GM21381 (cell line): Measurements from ENCODE around the gene SMIM45.

Experiments
- ATAC-seq: cut with Tn5 transposase; IDR thresholded peaks from one replicate; pipeline ENCODE4 v1.9.1; 2021; ENCODE audit warnings: mild to moderate bottlenecking, moderate library complexity; ENCODE audit not compliant: unreplicated experiment

The SMIM45 gene

GRCh38 chr22:41966607-41967240, 14.8 kb downstream of the SMIM45 start:
- no peak for ATAC-seq

DNA sequence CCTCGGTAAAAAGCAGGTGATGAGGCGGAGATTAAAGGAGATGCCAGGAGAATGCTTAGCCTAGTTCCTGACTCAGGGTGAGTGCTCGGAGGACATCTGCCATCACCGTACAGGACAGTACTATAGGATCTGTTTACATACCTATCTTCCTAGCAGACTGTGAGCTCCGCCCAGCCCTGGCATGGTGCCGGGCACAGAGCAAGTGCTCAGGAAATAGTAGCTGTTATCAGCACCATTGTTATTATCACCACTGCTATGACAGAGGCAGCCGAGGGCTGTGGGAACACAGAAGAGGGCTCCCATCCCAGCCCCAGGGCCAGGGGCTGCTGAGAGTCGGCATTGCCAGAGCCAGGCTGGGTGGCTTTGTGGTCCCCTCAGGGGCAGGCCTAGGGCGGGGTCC, 16.7 kb downstream of the SMIM45 start:
- ATAC-seq = no peak

GRCh38 chr22:41969110-41969646, 17.2 kb downstream of the SMIM45 start, which contains the start of gene SEPTIN3:
SEPTIN3 (plus strand) TSS chr22:41969443; CDS start chr22:41971493, 2,050 bp downstream.
- no peak for ATAC-seq

DNA sequence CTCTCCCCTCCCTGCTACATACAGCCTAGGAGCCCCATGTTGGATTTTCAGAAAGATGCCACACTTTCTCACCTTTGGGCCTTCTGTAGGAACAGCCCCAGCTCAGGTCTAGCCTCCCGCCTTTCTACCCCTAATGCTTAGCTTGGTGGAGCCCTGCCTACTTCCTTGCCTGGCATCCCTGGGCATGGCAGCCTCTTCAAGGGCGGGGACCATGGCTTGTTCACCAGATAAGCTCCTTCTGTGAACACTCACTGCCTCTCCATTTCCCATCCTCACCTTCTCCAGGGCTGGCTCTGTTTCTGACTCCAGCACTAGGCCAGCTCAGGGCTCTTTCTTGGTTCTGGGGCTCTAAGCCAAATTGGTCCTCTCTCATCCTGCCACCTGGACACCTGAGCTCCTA, 18.7 kb downstream of the SMIM45 start:
- ATAC-seq = no peak

- no peak for ATAC-seq
These were observed 19.5 kb downstream of the SMIM45 start for GRCh38 chr22:41971431-41971830.

GRCh38 chr22:41974691-41975290, 22.8 kb downstream of the SMIM45 start:
- no peak for ATAC-seq

- ATAC-seq = no peak
These were observed 23.5 kb downstream of the SMIM45 start for GRCh38 chr22:41975299-41976069.

DNA sequence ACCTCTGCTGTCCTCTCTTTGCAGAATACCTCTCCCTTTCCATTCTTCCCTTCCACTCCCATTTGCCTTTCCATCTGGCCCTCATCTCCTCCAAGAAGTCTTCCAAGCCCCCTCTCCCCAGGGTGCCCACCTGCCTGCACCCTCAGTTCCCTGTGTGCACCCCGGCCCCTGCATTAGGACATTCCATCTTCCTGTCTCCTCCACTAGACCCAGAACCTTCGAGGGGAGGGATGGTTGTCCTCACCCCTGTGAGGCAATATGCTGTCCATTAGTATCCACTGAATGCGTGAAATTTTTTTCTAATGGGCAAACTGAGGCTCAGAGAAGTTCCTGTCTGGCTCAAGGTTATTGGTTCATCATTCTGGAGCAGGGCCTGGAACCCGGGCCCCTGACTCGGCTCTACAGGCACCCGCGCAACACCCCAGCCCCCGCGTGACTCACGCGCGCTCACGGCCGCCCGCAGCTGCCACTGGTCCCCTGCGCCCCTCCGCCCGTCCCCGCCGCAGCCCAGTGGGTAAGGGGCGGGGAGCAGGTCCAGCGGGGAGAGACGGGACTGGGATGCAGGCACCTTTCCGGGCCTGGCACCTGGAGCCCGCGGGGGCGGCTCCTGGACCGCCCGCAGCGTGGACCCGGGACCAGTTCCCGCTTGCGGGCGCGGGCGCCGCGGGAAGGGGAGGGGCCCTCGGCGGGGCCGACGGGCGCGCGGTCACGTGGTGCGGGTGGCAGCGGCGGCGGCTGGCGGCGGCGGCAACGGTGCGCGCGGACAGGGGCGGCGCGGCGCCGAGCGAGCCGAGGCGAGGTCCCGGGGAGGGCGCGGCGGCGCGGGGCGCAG, 24.3 kb downstream of the SMIM45 start:
- ATAC-seq = no peak

GRCh38 chr22:41976961-41977566, 25.1 kb downstream of the SMIM45 start:
- ATAC-seq = no peak

DNA sequence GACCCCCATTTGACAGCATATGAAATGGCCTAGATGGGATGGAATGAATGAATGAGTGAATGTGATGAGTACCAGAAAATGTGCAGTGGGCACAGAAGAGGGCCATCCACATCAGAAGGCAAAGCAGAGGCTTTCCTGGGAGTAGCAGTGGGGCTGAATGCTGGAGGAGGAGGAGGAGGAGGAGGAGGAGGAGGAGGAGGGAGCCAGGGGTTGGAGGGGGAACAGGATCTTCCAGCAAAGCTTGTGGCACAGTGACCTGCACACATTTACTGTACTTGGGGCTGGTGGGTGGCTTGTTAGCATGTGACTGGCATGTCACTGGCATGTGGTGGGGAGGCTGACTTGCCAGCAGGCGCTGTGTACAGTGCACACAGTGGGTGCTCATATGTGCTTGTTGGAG, 26.8 kb downstream of the SMIM45 start:
- ATAC-seq = no peak

GRCh38 chr22:41979423-41980250, 27.7 kb downstream of the SMIM45 start:
- no peak for ATAC-seq

DNA sequence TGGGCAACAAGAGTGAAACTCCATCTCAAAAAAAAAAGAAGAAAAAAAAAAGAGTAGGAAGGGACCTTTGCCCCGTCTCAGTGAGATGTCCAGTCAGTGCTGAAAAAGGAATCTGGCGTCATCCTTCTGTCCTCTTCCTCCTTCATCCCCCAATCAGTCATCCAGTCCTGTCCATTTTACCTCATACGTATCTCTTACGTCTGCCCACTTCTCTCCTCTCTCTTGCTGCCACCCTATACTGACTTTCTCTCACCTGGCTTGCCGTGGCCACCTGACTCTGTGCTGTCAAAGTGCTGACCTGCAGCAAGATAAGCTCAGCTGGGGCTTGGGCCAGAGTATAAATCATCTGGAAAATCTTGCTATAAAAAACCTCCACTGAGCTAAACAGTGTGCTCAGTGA, 30.9 kb downstream of the SMIM45 start:
- no peak for ATAC-seq

GRCh38 chr22:41983513-41984405, 31.8 kb downstream of the SMIM45 start:
- ATAC-seq = no peak

DNA sequence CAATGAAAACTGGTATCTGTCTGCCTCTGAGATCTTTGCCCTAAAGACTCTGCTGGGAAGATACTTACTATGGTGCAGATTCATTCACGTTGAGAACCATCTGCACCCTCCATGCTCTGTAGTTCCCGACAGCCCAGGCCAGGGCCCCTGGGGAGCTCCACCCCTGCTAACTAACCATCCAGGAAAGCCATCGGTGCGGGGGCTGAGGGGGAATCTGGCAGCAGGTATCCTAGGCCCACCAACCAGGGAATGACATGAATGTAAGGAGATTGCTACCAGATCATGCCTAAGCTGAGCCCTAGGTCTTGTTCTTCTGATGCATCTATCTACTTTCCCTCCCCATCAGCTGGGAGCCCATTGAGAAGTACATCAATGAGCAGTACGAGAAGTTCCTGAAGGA, 35.3 kb downstream of the SMIM45 start:
- no peak for ATAC-seq

- no peak for ATAC-seq
These were observed 37.3 kb downstream of the SMIM45 start for GRCh38 chr22:41989246-41989645.

GRCh38 chr22:41991111-41991510, 39.2 kb downstream of the SMIM45 start:
- no peak for ATAC-seq

GRCh38 chr22:41992496-41992895, 40.5 kb downstream of the SMIM45 start:
- ATAC-seq = no peak

GRCh38 chr22:41995211-41995610, 43.3 kb downstream of the SMIM45 start:
- ATAC-seq = no peak

DNA sequence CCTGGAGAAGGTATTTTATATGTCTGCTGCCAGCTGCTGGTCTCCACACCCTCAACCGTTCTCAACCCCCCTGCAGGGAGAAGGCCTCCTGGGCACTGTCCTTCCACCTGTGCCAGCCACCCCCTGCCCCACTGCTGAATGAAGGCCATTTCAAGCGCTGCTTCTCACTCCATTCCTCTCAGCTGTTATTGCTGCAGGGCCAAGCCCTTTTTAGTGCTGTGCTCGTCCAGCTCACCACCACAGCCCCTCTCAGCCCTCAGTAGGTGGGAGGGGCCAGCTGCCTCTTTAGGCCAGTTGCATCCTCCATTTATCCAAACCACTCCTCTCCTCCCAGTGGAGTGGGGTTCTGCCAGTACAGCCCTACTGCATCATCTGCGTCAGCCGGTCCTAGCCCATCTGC, 44.9 kb downstream of the SMIM45 start:
- no peak for ATAC-seq
